ENCODE data around the gene FUNDC1. TPM values are rescaled to one million over a fixed set of nuclear protein-coding genes. Genes with fewer than 3 reads are reported as not detected.

The FUNDC1 gene
- total and polyA plus RNA-seq, 7 donors: 5.5 to 15.6 (median 13.4) TPM

DNA sequence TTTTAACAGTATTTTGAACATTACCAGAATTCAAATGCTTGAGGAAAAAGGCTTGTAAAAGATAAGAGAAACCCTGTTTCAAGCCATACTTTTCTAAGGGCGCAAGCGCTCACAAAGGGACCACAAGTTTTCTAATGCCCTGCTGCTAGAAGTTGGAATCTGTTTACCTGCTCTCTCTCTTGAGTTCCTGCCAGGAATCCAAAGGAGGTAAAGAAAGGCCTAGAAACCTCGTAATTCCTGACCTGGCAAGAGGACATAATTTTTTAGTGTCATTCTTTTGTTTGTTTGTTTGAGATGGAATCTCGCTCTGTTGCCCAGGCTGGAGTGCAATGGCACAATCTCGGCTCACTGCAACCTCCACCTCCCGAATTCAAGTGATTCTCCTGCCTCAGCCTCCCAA is 1.4 kb upstream of the FUNDC1 start:
- no peak for TF ChIP-seq POLR2A (IDR thresholded peaks at IDR 0.05)
- TF ChIP-seq POLR2AphosphoS5 (IDR thresholded peaks at IDR 0.05): no peak
- no peak for TF ChIP-seq CTCF (IDR thresholded peaks at IDR 0.05)
- no peak for TF ChIP-seq EP300 (IDR thresholded peaks at IDR 0.05)
- Histone ChIP-seq H3K27me3 (no peaks in the 10 kb centered on the region), H3K4me1 (peaks cover 0 to 10% (median 0%) of the 10 kb centered on the region in 4 donors), H3K27ac (no peak overlapping the region), H3K4me3 (no peak overlapping the region), H3K9me3 (no peaks in the 10 kb centered on the region), H3K36me3 (no peaks in the 10 kb centered on the region)
- 88 to 95% methylated on average over 6 of the region's 6 CpGs for WGBS, 2 donors
- no peak for DNase-seq
- intact Hi-C loops (cut with DNase I): no loop called here

- intact Hi-C loops (cut with DNase I): no loop called here
- no peak overlapping the region for H3K27ac ChIP-seq
- no peak for DNase-seq
- no peaks in the 10 kb centered on the region for H3K4me1 ChIP-seq
- H3K4me3 ChIP-seq: no peak overlapping the region
- H3K36me3 ChIP-seq: peaks cover 0 to 5% (median 0%) of the 10 kb centered on the region in 4 donors
- TF ChIP-seq POLR2AphosphoS5 (IDR thresholded peaks at IDR 0.05): no peak
- WGBS, 2 donors: 84 to 86% methylated on average over 6 of the region's 6 CpGs
- H3K9me3 ChIP-seq: no peaks in the 10 kb centered on the region
- H3K27me3 ChIP-seq: no peaks in the 10 kb centered on the region
These were observed 6.5 kb downstream of the FUNDC1 start for GRCh38 chrX:44536198-44536597.

- intact Hi-C loops (cut with DNase I): no loop called here
- WGBS, 2 donors: 89 to 94% methylated on average over 3 of the region's 3 CpGs
- DNase-seq: no peak
- H3K27ac ChIP-seq: no peak overlapping the region
- no peaks in the 10 kb centered on the region for H3K27me3 ChIP-seq
- no peak for TF ChIP-seq POLR2A (IDR thresholded peaks at IDR 0.05)
- TF ChIP-seq EP300 (IDR thresholded peaks at IDR 0.05): no peak
- TF ChIP-seq POLR2AphosphoS5 (IDR thresholded peaks at IDR 0.05): no peak
- TF ChIP-seq CTCF (IDR thresholded peaks at IDR 0.05): no peak
- no peaks in the 10 kb centered on the region for H3K36me3 ChIP-seq
- no peak overlapping the region for H3K4me3 ChIP-seq
- H3K9me3 ChIP-seq: no peaks in the 10 kb centered on the region
- H3K4me1 ChIP-seq: no peaks in the 10 kb centered on the region
These were observed 13.3 kb downstream of the FUNDC1 start for GRCh38 chrX:44529310-44529709.

DNA sequence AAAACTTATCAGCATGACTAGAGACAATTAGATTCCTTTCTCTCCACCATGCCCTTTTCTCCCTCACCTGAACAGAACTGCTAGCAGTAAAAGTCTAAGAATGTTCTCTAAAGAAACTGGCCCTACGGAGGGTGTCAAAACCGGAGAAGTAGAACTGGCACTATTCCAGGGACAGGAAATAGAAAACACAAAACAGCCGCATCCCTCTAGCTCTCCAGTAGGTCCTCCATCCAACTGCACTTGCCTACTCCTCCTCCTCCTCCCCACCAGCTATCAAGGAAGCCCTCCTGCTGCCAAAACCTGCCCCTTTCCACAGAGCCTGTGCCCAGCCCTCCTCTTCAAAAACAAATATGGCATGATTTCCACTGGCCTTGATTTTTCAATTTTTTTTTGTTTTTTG is 28.4 kb downstream of the FUNDC1 start:
- intact Hi-C loops (cut with DNase I): no loop called here
- H3K4me1 ChIP-seq: no peaks in the 10 kb centered on the region
- H3K4me3 ChIP-seq: no peak overlapping the region
- TF ChIP-seq CTCF (IDR thresholded peaks at IDR 0.05) (no peak), EP300 (IDR thresholded peaks at IDR 0.05) (no peak), POLR2A (IDR thresholded peaks at IDR 0.05) (no peak)
- no peaks in the 10 kb centered on the region for H3K9me3 ChIP-seq
- no peak overlapping the region for H3K27ac ChIP-seq
- H3K36me3 ChIP-seq: no peaks in the 10 kb centered on the region
- 64 to 71% methylated on average over 3 of the region's 3 CpGs for WGBS, 2 donors
- H3K27me3 ChIP-seq: no peaks in the 10 kb centered on the region
- no peak for DNase-seq

- 88 to 92% methylated on average over 2 of the region's 2 CpGs for WGBS, 2 donors
- H3K4me3 ChIP-seq: no peak overlapping the region
- no peaks in the 10 kb centered on the region for H3K27me3 ChIP-seq
- no peak for DNase-seq
- H3K9me3 ChIP-seq: no peaks in the 10 kb centered on the region
- no peaks in the 10 kb centered on the region for H3K36me3 ChIP-seq
- H3K4me1 ChIP-seq: no peaks in the 10 kb centered on the region
- no peak overlapping the region for H3K27ac ChIP-seq
- intact Hi-C loops (cut with DNase I): no loop called here
- TF ChIP-seq EP300 (IDR thresholded peaks at IDR 0.05): no peak
- TF ChIP-seq POLR2A (IDR thresholded peaks at IDR 0.05): no peak
- no peak for TF ChIP-seq CTCF (IDR thresholded peaks at IDR 0.05)
- TF ChIP-seq POLR2AphosphoS5 (IDR thresholded peaks at IDR 0.05): no peak
These were observed 35.4 kb downstream of the FUNDC1 start for GRCh38 chrX:44507292-44507691.

Measured in sigmoid colon (tissue), 7 donors.